ENCODE data around the gene SSH3.

DNA sequence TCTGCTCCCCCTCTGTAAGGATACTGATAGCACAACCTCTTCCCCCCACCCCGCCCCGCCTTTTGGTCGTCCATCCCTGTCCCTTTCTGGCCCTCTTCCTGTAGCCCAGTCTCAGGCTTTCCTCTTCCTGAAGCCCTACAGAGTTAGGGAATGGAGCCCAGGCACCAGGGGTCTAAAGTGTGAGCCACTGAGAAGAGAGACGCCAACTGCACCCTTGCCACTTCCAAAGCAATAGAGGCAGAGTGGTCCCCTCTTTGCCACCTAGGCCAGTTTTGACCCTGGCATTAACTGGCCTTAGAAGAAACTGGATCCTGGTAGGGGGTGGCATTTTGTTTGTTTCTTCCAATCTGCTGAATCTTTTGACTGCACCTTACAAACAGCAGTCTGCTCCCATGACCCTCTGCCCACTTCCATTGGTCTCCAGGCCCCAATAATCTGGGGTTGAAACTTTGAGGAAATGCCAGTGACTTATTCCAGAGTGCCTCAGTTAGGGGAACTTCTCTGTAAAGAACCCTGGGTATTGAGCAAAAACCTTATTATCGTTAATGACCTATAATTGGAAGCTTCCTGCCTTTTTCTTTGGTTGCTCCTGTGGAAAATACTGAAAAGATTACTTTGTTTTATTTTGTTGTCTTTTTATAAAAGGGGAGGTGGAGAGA, 46.7 kb upstream of the SSH3 start:
- no peak for TF ChIP-seq CTCF (IDR thresholded peaks at IDR 0.05; ENCODE audit: low read depth, low read length, missing input control)
- TF ChIP-seq ZBTB33 (IDR thresholded peaks at IDR 0.05) = no peak
- TF ChIP-seq, protein P1, sequence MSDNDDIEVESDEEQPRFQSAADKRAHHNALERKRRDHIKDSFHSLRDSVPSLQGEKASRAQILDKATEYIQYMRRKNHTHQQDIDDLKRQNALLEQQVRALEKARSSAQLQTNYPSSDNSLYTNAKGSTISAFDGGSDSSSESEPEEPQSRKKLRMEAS (IDR thresholded peaks at IDR 0.05) = no peak
- no peak for TF ChIP-seq RAD21 (IDR thresholded peaks at IDR 0.05)
- TF ChIP-seq SP1 (IDR thresholded peaks at IDR 0.05) = no peak
- TF ChIP-seq FOXA1 (IDR thresholded peaks at IDR 0.05) = no peak

Data from liver (tissue), 3 donors.